ENCODE measurements around the gene POU2F1.
"Not testable (repeated sequence)": the region's sequence is repeated elsewhere in the genome, so short reads cannot be mapped to it uniquely, and the experiment has no call there.

Gene POU2F1

GRCh38 chr1:167239257-167239656 lies 18.6 kb downstream of the POU2F1 start:
- no peak overlapping the region for H3K27ac ChIP-seq (ENCODE audit: low read depth, low read length)
- no peaks in the 10 kb centered on the region for H3K79me2 ChIP-seq (ENCODE audit: insufficient read depth, low read length)
- H3K27me3 ChIP-seq (ENCODE audit: low read length): no peaks in the 10 kb centered on the region
- TF ChIP-seq CTCF (IDR thresholded peaks at IDR 0.05; ENCODE audit: insufficient read depth, low read length, poor library complexity, severe bottlenecking) (no peak), EZH2phosphoT487 (conservative IDR thresholded peaks at IDR 0.05; ENCODE audit: low read length) (no peak)
- no peaks in the 10 kb centered on the region for H3K36me3 ChIP-seq (ENCODE audit: low read length)
- H3K4me3 ChIP-seq (ENCODE audit: insufficient read depth, low read length, poor library complexity, severe bottlenecking): no peak overlapping the region
- no peak overlapping the region for H3K9ac ChIP-seq (ENCODE audit: low read length)
- H3K9me2 ChIP-seq (replicated peaks; ENCODE audit: insufficient read depth, low read length): no peaks in the 10 kb centered on the region
- no peaks in the 10 kb centered on the region for H4K20me1 ChIP-seq (ENCODE audit: low read depth, low read length)
- H2AFZ ChIP-seq (ENCODE audit: low read depth, low read length, severe bottlenecking): no peak overlapping the region
- H3F3A ChIP-seq (ENCODE audit: insufficient read depth): no peaks in the 10 kb centered on the region
- no peak overlapping the region for H3K4me2 ChIP-seq (ENCODE audit: low read depth, low read length, poor library complexity, severe bottlenecking)
- H3K9me3 ChIP-seq (ENCODE audit: insufficient read depth, low read length): no peaks in the 10 kb centered on the region

- Histone ChIP-seq H3K9me3 (ENCODE audit: insufficient read depth, low read length) (no peaks in the 10 kb centered on the region), H3K27ac (ENCODE audit: low read depth, low read length) (no peak overlapping the region), H3K79me2 (ENCODE audit: insufficient read depth, low read length) (no peaks in the 10 kb centered on the region), H3K4me2 (ENCODE audit: low read depth, low read length, poor library complexity, severe bottlenecking) (no peak overlapping the region), H3K9ac (ENCODE audit: low read length) (no peak overlapping the region), H3K4me3 (ENCODE audit: insufficient read depth, low read length, poor library complexity, severe bottlenecking) (no peak overlapping the region), H4K20me1 (ENCODE audit: low read depth, low read length) (no peaks in the 10 kb centered on the region), H3K27me3 (ENCODE audit: low read length) (no peaks in the 10 kb centered on the region), H3F3A (ENCODE audit: insufficient read depth) (no peaks in the 10 kb centered on the region), H3K9me2 (replicated peaks; ENCODE audit: insufficient read depth, low read length) (no peaks in the 10 kb centered on the region), H2AFZ (ENCODE audit: low read depth, low read length, severe bottlenecking) (no peak overlapping the region), H3K36me3 (ENCODE audit: low read length) (no peaks in the 10 kb centered on the region)
- TF ChIP-seq EZH2phosphoT487 (conservative IDR thresholded peaks at IDR 0.05; ENCODE audit: low read length): no peak
- TF ChIP-seq CTCF (IDR thresholded peaks at IDR 0.05; ENCODE audit: insufficient read depth, low read length, poor library complexity, severe bottlenecking): no peak
Measured at GRCh38 chr1:167244244-167244643, 23.6 kb downstream of the POU2F1 start.

- H2AFZ ChIP-seq (ENCODE audit: low read depth, low read length, severe bottlenecking); H3K9ac ChIP-seq (ENCODE audit: low read length); H3K9me3 ChIP-seq (ENCODE audit: insufficient read depth, low read length); H3F3A ChIP-seq (ENCODE audit: insufficient read depth); H3K9me2 ChIP-seq (replicated peaks; ENCODE audit: insufficient read depth, low read length); H3K27me3 ChIP-seq (ENCODE audit: low read length); H3K36me3 ChIP-seq (ENCODE audit: low read length); H3K79me2 ChIP-seq (ENCODE audit: insufficient read depth, low read length); H3K4me3 ChIP-seq (ENCODE audit: insufficient read depth, low read length, poor library complexity, severe bottlenecking); H4K20me1 ChIP-seq (ENCODE audit: low read depth, low read length); H3K4me2 ChIP-seq (ENCODE audit: low read depth, low read length, poor library complexity, severe bottlenecking); H3K27ac ChIP-seq (ENCODE audit: low read depth, low read length): not testable (repeated sequence)
Measured at GRCh38 chr1:167245168-167245567, 24.5 kb downstream of the POU2F1 start.

GRCh38 chr1:167246971-167247370 lies 26.3 kb downstream of the POU2F1 start:
- Histone ChIP-seq H3K9ac (ENCODE audit: low read length) (no peak overlapping the region), H4K20me1 (ENCODE audit: low read depth, low read length) (no peaks in the 10 kb centered on the region), H3K27ac (ENCODE audit: low read depth, low read length) (no peak overlapping the region), H3K9me2 (replicated peaks; ENCODE audit: insufficient read depth, low read length) (no peaks in the 10 kb centered on the region), H3K4me3 (ENCODE audit: insufficient read depth, low read length, poor library complexity, severe bottlenecking) (no peak overlapping the region), H3K4me2 (ENCODE audit: low read depth, low read length, poor library complexity, severe bottlenecking) (no peak overlapping the region), H3K79me2 (ENCODE audit: insufficient read depth, low read length) (no peaks in the 10 kb centered on the region), H3K9me3 (ENCODE audit: insufficient read depth, low read length) (no peaks in the 10 kb centered on the region), H2AFZ (ENCODE audit: low read depth, low read length, severe bottlenecking) (no peak overlapping the region), H3K36me3 (ENCODE audit: low read length) (no peaks in the 10 kb centered on the region), H3K27me3 (ENCODE audit: low read length) (no peaks in the 10 kb centered on the region), H3F3A (ENCODE audit: insufficient read depth) (no peaks in the 10 kb centered on the region)
- TF ChIP-seq CTCF (IDR thresholded peaks at IDR 0.05; ENCODE audit: insufficient read depth, low read length, poor library complexity, severe bottlenecking) (no peak), EZH2phosphoT487 (conservative IDR thresholded peaks at IDR 0.05; ENCODE audit: low read length) (no peak)

Data from SU-DHL-6 (cell line).